HG03064 (cell line): ENCODE results near the gene NT5M.

ENCODE experiments used
- ATAC-seq: cut with Tn5 transposase; IDR thresholded peaks from one replicate; pipeline ENCODE4 v1.9.1; 2021; ENCODE audit warnings: low read depth; ENCODE audit not compliant: unreplicated experiment

Gene NT5M

DNA sequence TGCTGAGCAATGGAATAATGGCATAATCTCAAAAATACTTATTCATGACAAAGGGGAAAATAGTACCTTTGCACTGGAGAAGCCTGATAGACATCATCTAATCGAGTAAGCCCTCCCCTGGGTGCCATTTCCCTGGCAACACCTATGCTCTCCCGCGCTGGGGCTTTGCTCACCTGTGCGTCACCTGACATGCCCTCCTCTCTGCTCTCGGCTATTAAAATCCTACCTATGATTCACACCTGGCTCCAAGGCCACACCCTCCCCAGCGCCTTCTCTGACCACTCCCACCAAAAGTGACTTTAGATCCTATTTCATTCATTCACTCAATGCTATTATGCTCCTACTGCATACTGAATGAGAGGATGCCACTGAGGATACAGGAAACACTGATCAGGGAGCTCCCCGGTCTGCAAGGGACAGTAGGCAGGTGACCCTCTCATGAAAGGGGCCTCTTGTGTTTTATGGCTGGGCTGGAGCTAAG, 83.9 kb downstream of the NT5M start:
- ATAC-seq: no peak

DNA sequence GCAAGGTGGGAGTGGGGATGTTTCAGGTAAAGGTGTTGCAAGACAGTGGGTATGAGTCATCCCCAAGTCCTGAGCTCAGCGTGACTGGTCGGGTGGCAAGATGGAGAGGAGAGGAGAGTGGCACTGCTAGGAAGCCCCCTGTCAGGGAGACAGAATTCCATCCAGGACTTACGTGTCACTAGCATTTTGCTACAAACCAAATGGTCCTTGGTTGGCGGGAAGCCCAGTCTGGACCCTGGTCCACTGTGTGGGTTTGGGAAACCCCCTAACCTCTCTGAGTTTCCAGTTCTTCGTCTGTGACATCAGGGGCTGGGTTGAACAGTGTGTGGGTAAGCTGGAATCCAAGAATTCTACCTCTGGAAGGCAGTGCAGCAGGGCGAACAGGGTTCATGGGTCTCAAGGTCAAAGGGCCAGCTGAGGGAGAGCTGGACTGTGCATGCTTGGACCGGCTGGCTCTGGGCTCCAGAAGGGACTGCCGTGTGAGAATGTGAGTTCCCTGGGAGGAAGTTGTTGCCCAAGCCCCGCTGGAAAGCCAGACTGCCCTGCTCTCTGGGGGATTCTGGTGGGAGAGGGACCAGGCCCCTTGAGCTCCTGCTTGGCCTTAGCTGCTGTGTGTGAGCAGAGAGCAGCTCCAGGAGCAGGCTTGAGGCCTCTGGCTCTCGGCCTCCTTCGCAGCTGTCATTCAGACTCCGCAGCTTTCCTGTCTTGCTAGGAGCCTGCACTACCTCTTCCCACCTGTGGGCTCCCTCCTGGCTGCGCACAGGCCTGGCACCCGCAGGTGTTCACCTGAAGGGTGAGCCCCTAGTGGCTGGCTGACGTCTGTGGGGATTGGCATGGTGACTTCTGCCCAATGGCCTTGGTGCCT, 84.6 kb downstream of the NT5M start:
- no peak for ATAC-seq

DNA sequence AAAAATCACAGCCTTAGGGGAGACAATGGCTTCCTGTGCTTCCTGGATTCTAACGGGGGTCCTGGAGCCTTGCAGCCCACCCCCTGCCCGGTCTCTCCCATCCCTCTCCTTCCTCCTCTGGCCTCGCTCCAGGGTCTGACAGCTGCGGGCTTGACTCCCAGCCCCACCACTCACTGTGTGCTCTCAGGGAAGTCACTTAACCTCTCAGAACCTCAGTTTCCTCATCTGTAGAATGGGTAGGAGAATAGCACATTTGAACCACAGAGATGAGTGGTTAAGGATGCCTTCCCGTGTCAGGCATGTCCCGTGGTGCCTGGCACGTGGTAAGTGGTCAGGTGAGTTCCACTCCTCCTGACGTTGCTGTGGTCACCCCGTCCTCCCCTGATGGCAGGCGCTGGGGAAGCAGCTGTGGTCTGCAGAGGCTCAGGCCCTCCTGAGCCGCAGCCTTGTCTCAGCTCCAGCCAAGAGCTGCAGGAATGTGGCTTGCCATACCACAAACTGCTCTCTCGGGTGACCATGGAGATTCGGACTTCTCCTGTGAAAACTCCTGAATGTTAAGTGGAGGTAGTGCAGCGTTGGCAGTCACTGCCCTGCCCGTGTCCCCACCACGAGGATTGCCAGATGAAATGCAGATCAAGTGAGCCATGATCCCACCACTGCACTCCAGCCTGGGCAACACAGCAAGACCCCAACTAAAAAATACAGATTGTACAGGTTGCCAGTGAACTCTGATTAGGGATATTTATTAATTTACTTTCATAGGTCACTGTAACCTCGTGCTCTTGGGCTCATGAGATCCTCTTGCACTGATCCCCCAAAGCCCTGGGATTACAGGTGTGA, 85.7 kb downstream of the NT5M start:
- no peak for ATAC-seq

DNA sequence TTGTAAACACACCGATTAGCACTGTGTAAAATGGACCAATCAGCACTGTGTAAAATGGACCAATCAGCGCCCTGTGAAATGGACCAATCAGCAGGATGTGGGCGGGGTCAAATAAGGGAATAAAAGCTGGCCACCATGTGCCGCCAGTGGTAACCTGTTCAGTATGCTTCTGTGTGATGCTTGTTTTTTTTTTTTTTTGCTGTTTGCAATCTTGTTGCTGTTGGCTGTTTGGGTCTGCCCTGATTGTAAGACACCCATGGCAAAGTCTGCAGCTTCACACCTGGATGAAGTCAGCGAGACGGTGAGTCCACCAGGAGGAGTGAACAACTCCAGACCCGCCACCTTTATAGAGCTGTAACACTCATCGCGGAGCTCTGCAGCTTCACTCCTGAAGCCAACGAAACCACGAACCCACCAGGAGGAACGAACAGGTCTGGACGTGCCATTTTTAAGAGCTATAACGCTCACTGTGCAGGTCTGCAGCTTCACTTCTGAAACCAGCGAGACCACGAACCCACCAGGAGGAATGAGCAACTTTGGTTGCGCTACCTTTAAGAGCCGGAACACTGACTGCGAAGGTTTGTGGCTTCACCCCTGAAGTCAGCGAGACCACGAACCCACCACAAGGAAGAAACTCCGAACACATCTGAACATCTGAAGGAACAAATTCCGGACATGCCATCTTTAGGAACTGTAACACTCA, 88.6 kb downstream of the NT5M start:
- no peak for ATAC-seq

DNA sequence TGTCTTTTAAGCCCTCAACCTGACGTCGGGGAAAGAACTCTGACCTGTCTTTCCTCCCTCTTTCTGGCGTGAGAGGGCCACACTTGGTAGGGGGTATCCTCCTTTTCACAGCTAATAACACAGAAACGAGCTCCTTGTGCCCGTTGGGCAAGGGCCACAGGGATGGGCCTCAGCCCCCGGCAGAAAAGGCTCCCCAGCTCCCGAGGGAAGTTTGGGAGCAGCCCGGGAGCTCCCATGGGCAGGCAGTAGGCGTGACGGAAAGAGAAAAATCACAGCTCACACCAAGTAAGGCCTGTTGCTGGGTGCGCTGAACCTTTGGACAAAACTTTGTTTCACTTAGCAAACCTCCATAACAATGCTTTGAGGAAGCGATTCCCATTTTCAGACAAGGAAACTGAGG, 90.8 kb downstream of the NT5M start:
- no peak for ATAC-seq

DNA sequence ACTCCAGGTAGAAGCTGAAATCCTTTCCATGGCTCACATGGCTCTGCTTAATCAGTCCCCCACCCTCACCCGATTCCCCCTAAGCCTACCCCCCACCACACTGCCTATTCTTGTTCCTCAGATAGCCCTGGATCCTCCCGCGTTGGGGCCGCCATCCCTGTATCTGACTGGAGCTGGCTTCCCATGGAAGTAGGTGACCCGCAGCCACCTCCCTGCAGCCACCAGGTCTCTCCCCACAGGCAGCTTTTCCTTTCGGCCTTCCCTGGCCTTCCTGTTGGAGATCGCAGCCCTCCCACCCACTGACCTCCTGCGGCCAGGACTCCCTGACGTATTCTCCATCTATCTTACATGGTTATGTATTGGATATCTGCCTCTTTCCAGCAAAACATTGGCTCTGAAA, 91.3 kb downstream of the NT5M start:
- ATAC-seq: no peak

DNA sequence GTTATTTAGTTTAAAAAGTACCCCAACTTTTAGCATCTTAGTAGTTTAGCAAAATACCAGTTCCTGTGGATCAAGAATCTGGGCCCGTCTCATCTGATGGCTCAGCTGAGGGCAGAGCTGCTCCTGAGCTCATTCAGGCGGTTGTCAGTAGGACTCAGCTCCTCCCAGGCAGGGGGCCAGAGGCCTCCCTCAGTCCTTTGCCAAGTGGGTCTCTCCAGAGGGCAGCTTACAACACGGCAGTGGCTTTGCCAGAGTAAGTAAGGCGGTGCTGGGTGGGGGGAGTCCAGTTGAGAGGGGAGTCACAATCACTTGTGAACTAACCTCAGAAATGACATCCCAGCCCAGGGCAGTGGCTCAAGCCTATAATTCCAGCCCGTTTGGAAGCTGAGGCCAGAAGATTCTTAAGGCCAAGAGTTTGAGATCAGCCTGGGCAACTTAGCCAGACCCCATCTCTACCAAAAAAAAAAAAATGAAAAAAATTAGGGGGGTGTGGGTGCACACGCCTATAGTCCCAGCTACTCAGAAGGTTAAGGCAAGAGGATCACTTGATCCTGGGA, 92.2 kb downstream of the NT5M start:
- no peak for ATAC-seq

DNA sequence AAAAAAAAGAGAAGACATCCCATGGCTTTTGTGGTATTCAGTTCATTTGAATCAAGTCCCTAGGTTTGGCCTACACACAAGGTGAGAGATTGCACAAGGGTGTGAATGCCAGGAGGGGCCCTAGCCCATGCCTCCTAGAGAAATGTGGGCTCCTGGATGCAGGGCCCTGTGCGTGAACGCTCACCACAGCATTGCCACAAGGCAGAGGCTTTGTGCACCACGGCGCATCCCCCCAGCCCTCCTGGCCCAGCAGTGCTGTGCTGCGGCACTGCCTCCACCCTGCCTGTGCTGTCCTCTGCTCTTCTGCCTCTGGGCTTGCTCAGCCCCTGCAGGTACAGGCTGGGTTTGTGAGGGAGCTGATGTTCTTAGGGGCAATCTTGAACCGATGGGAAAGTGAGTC, 92.7 kb downstream of the NT5M start:
- no peak for ATAC-seq
